Smooth muscle cell (in vitro differentiated cells): ENCODE measurements around the gene LSM12. TPM values are rescaled to one million over a fixed set of nuclear protein-coding genes. Genes with fewer than 3 reads are reported as not detected.

Source experiments
- DNase-seq: peaks from one replicate; lab custom pipeline; 2025; ENCODE audit not compliant: unreplicated experiment; lab: John Stamatoyannopoulos, UW
- H2AFZ ChIP-seq: fragments of 200-600 bp; sonication (generic); 2 replicates; pipeline ENCODE4 v1.6.0; 2016; ENCODE audit warnings: antibody characterized with exemption, low read depth, mild to moderate bottlenecking
- H3F3A ChIP-seq: fragments of 200-600 bp; sonication (generic); 2 replicates; pipeline ENCODE4 v1.6.0; 2017; ENCODE audit warnings: antibody characterized with exemption, low read depth
- H3K27ac ChIP-seq: fragments of 200-600 bp; sonication (generic); 2 replicates; pipeline ENCODE4 v1.5.1; 2016; ENCODE audit warnings: low read depth, mild to moderate bottlenecking
- H3K27me3 ChIP-seq: fragments of 200-600 bp; sonication (generic); 2 replicates; pipeline ENCODE4 v1.6.1; 2016; ENCODE audit warnings: low read depth, mild to moderate bottlenecking
- H3K36me3 ChIP-seq: fragments of 200-600 bp; sonication (generic); 2 replicates; pipeline ENCODE4 v1.5.1; 2016; ENCODE audit warnings: low read depth
- H3K4me1 ChIP-seq: fragments of 200-600 bp; sonication (generic); 2 replicates; pipeline ENCODE4 v1.5.1; 2016; ENCODE audit warnings: low read depth
- H3K4me2 ChIP-seq: fragments of 200-600 bp; sonication (generic); 2 replicates; pipeline ENCODE4 v1.6.0; 2016; ENCODE audit warnings: mild to moderate bottlenecking
- H3K4me3 ChIP-seq: fragments of 200-600 bp; sonication (generic); 2 replicates; pipeline ENCODE4 v1.5.1; 2016; ENCODE audit warnings: mild to moderate bottlenecking
- H3K79me2 ChIP-seq: fragments of 200-600 bp; sonication (generic); 2 replicates; pipeline ENCODE4 v1.6.0; 2016; ENCODE audit warnings: low read depth, mild to moderate bottlenecking
- H3K9ac ChIP-seq: fragments of 200-600 bp; sonication (generic); 2 replicates; pipeline ENCODE4 v1.6.0; 2016; ENCODE audit warnings: low read depth
- H3K9me3 ChIP-seq: fragments of 200-600 bp; sonication (generic); replicated peaks from 2 replicates; pipeline ENCODE4 v1.5.1; 2016; ENCODE audit warnings: low read depth
- H4K20me1 ChIP-seq: fragments of 200-600 bp; sonication (generic); 2 replicates; pipeline ENCODE4 v1.6.0; 2016; ENCODE audit warnings: low read depth
- CTCF ChIP-seq: fragments of 200-600 bp; sonication (generic); IDR thresholded peaks from 2 replicates; pipeline ENCODE4 v1.5.1; 2017; ENCODE audit warnings: borderline replicate concordance, mild to moderate bottlenecking, antibody characterized with exemption; ENCODE audit not compliant: insufficient read depth, poor library complexity, severe bottlenecking
- WGBS: methylation state at CpG from one replicate; pipeline ENCODE4 v1.1.7; 2016; ENCODE audit warnings: low lambda C conversion rate; 5-methylcytosine and 5-hydroxymethylcytosine counted together
- polyA plus RNA-seq: library from polyadenylated mRNA; unstranded; fragments of >200 nt; fragmentation: Nextera tagmentation; extraction: Ambion mirVana; gene quantifications from 2 replicates; pipeline ENCODE4 v1.2.1, GENCODE V29; 2016
- total RNA-seq: library from RNA; depleted of rRNA; stranded (reverse); fragments of >200 nt; gene quantifications from 2 replicates; pipeline ENCODE4 v1.2.3, GENCODE V29; 2014

Gene LSM12
- total and polyA plus RNA-seq, 2 experiments from 2014 or later = 42.3 to 52.0 TPM

- Histone ChIP-seq H4K20me1 (peaks cover 14% of the 10 kb centered on the region), H3K79me2 (peaks cover 12% of the 10 kb centered on the region), H3K27ac (peak overlapping the region; percentile 98), H3K9ac (peak overlapping the region; percentile 86), H3K9me3 (no peaks in the 10 kb centered on the region), H3F3A (peaks cover 16% of the 10 kb centered on the region), H3K27me3 (no peaks in the 10 kb centered on the region), H3K4me1 (peaks cover 25% of the 10 kb centered on the region), H3K4me2 (peak overlapping the region; percentile 78), H2AFZ (no peak overlapping the region), H3K4me3 (peak overlapping the region; percentile 30), H3K36me3 (no peaks in the 10 kb centered on the region)
- TF ChIP-seq CTCF = no peak
- DNase-seq = peak; percentile 80
- 17% methylated on average over 11 of the region's 12 CpGs for WGBS
Measured at GRCh38 chr17:44095647-44096496, 29.4 kb upstream of the LSM12 start.

GRCh38 chr17:44095388-44095646, 28.8 kb upstream of the LSM12 start:
- H3K79me2 ChIP-seq = peaks cover 7% of the 10 kb centered on the region
- peaks cover 25% of the 10 kb centered on the region for H3K4me1 ChIP-seq
- peak overlapping the region; percentile 98 for H3K27ac ChIP-seq
- H3K27me3 ChIP-seq = no peaks in the 10 kb centered on the region
- TF ChIP-seq CTCF = no peak
- peak overlapping the region; percentile 86 for H3K9ac ChIP-seq
- peak overlapping the region; percentile 78 for H3K4me2 ChIP-seq
- no peak for DNase-seq
- peak overlapping the region; percentile 30 for H3K4me3 ChIP-seq
- WGBS = 5% methylated on average over 2 of the region's 2 CpGs
- H3K9me3 ChIP-seq = no peaks in the 10 kb centered on the region
- peaks cover 16% of the 10 kb centered on the region for H3F3A ChIP-seq
- H2AFZ ChIP-seq = no peak overlapping the region
- no peaks in the 10 kb centered on the region for H3K36me3 ChIP-seq
- H4K20me1 ChIP-seq = peaks cover 14% of the 10 kb centered on the region

- no peak for DNase-seq
- H3K4me1 ChIP-seq = peaks cover 25% of the 10 kb centered on the region
- H4K20me1 ChIP-seq = peaks cover 14% of the 10 kb centered on the region
- H3K9ac ChIP-seq = peak overlapping the region; percentile 86
- H3K36me3 ChIP-seq = no peaks in the 10 kb centered on the region
- H3K4me3 ChIP-seq = peak overlapping the region; percentile 30
- peak overlapping the region; percentile 78 for H3K4me2 ChIP-seq
- H3K27me3 ChIP-seq = no peaks in the 10 kb centered on the region
- H3K27ac ChIP-seq = peak overlapping the region; percentile 98
- H2AFZ ChIP-seq = no peak overlapping the region
- H3K9me3 ChIP-seq = no peaks in the 10 kb centered on the region
- 75% methylated on average over 8 of the region's 8 CpGs for WGBS
- no peak for TF ChIP-seq CTCF
- H3K79me2 ChIP-seq = peaks cover 3% of the 10 kb centered on the region
- peaks cover 16% of the 10 kb centered on the region for H3F3A ChIP-seq
Measured at GRCh38 chr17:44094701-44095387, 28.4 kb upstream of the LSM12 start.
